ENCODE results near the gene ARFIP1.
"Not testable (repeated sequence)": the region's sequence is repeated elsewhere in the genome, so short reads cannot be mapped to it uniquely, and the experiment has no call there.

The ARFIP1 gene

GRCh38 chr4:152806501-152807125 is 26.9 kb downstream of the ARFIP1 start:
- no peak for DNase-seq (ENCODE audit: insufficient read length, low spot score)
- FAIRE-seq, result no peak
- no peak for TF ChIP-seq POLR2A (IDR thresholded peaks at IDR 0.05; ENCODE audit: low read depth, low read length)

- FAIRE-seq (peak; percentile 65), DNase-seq (ENCODE audit: insufficient read length, low spot score) (no peak)
- TF ChIP-seq POLR2A (IDR thresholded peaks at IDR 0.05; ENCODE audit: low read depth, low read length), result no peak
These were observed 27.6 kb downstream of the ARFIP1 start for GRCh38 chr4:152807294-152807829.

- no peak for FAIRE-seq
- no peak for TF ChIP-seq POLR2A (IDR thresholded peaks at IDR 0.05; ENCODE audit: low read depth, low read length)
These were observed 28.9 kb downstream of the ARFIP1 start for GRCh38 chr4:152808670-152809069.

GRCh38 chr4:152810715-152811287 is 31.0 kb downstream of the ARFIP1 start:
- FAIRE-seq (no peak), DNase-seq (ENCODE audit: insufficient read length, low spot score) (no peak)
- TF ChIP-seq POLR2A (IDR thresholded peaks at IDR 0.05; ENCODE audit: low read depth, low read length), result no peak

More at GRCh38 chr4:152808670-152809069, 28.9 kb downstream of the ARFIP1 start:
- DNase-seq (ENCODE audit: insufficient read length, low spot score), result no peak

GRCh38 chr4:152815078-152815477 is 35.3 kb downstream of the ARFIP1 start:
- DNase-seq (ENCODE audit: insufficient read length, low spot score) (no peak), FAIRE-seq (no peak)
- TF ChIP-seq POLR2A (IDR thresholded peaks at IDR 0.05; ENCODE audit: low read depth, low read length), result no peak

GRCh38 chr4:152817331-152817730 is 37.6 kb downstream of the ARFIP1 start:
- no peak for TF ChIP-seq POLR2A (IDR thresholded peaks at IDR 0.05; ENCODE audit: low read depth, low read length)
- DNase-seq (ENCODE audit: insufficient read length, low spot score) (no peak), FAIRE-seq (no peak)

- TF ChIP-seq POLR2A (IDR thresholded peaks at IDR 0.05; ENCODE audit: low read depth, low read length), result no peak
- FAIRE-seq (no peak), DNase-seq (ENCODE audit: insufficient read length, low spot score) (no peak)
These were observed 39.4 kb downstream of the ARFIP1 start for GRCh38 chr4:152819026-152819645.

GRCh38 chr4:152820073-152820472 is 40.3 kb downstream of the ARFIP1 start:
- no peak for FAIRE-seq
- TF ChIP-seq POLR2A (IDR thresholded peaks at IDR 0.05; ENCODE audit: low read depth, low read length), result no peak
- no peak for DNase-seq (ENCODE audit: insufficient read length, low spot score)

GRCh38 chr4:152822323-152822722 is 42.6 kb downstream of the ARFIP1 start:
- DNase-seq (ENCODE audit: insufficient read length, low spot score), result no peak
- TF ChIP-seq POLR2A (IDR thresholded peaks at IDR 0.05; ENCODE audit: low read depth, low read length), result no peak
- FAIRE-seq, result no peak

- TF ChIP-seq POLR2A (IDR thresholded peaks at IDR 0.05; ENCODE audit: low read depth, low read length), result no peak
- FAIRE-seq, result no peak
- DNase-seq (ENCODE audit: insufficient read length, low spot score), result no peak
These were observed 44.8 kb downstream of the ARFIP1 start for GRCh38 chr4:152824561-152824960.

- no peak for TF ChIP-seq POLR2A (IDR thresholded peaks at IDR 0.05; ENCODE audit: low read depth, low read length)
- DNase-seq (ENCODE audit: insufficient read length, low spot score), result no peak
- no peak for FAIRE-seq
These were observed 45.6 kb downstream of the ARFIP1 start for GRCh38 chr4:152825336-152825735.

- FAIRE-seq (no peak), DNase-seq (ENCODE audit: insufficient read length, low spot score) (no peak)
- no peak for TF ChIP-seq POLR2A (IDR thresholded peaks at IDR 0.05; ENCODE audit: low read depth, low read length)
These were observed 48.4 kb downstream of the ARFIP1 start for GRCh38 chr4:152828122-152828521.

- no peak for TF ChIP-seq POLR2A (IDR thresholded peaks at IDR 0.05; ENCODE audit: low read depth, low read length)
- no peak for FAIRE-seq
- no peak for DNase-seq (ENCODE audit: insufficient read length, low spot score)
These were observed 51.7 kb downstream of the ARFIP1 start for GRCh38 chr4:152831416-152831815.

- DNase-seq (ENCODE audit: insufficient read length, low spot score) (no peak), FAIRE-seq (no peak)
- TF ChIP-seq POLR2A (IDR thresholded peaks at IDR 0.05; ENCODE audit: low read depth, low read length), result no peak
These were observed 57.2 kb downstream of the ARFIP1 start for GRCh38 chr4:152836936-152837335.

GRCh38 chr4:152839729-152840128 is 60.0 kb downstream of the ARFIP1 start:
- DNase-seq (ENCODE audit: insufficient read length, low spot score); FAIRE-seq: not testable (repeated sequence)
